SU-DHL-6 (cell line): ENCODE results near the gene DIP2C.

Experiments
- EZH2phosphoT487 ChIP-seq: fragments of 200-600 bp; sonication (generic), shearing (Covaris generic); conservative IDR thresholded peaks from 2 replicates; pipeline ENCODE4 v1.6.1; 2018; ENCODE audit warnings: mild to moderate bottlenecking, antibody characterized with exemption, low read length, moderate library complexity, mixed read lengths
- TF ChIP-seq, protein P1 (sequence below): fragments of 200-600 bp; sonication (generic); IDR thresholded peaks from one replicate; pipeline ENCODE4 v1.5.1; 2017; ENCODE audit warnings: antibody characterized with exemption, mild to moderate bottlenecking, low read length, moderate library complexity; ENCODE audit not compliant: insufficient read depth, poor library complexity, severe bottlenecking

DNA sequence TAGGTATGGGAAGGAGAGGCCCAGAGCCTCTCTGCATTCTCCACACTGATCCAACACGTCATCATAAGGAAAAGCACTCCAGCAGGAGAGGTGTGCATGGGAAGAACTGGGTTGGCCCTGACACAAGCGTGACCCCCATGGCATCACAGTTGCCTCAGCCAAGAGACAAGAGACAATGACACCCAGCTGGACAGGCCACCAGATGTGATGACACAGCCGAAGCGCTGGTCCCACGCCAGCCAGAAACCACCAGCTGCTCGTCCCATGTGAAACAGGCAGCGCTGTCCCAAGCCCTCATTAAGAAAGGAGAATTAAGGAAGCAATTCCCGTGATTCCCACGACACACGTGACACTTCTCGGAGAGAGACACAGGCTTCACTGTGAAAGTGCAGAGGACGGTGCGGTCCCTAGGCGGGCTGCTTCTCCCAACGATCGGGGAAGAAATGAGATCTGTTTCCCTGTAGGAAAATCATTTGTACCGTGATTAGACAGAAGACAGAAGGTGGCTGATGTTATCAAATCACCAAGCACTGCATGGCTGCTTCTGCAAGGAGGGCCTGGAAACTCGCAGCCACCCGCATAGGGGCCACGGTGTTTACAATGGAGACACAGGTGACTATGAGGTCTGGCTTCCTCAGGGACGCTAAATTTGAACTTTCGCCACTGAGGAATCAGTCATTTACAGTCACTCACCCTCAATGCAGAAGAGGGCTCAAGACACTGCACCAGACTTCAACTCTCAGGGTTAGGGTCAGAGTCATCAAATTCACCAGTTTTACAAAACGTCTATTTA is 74.5 kb downstream of the DIP2C start:
- TF ChIP-seq, protein P1, sequence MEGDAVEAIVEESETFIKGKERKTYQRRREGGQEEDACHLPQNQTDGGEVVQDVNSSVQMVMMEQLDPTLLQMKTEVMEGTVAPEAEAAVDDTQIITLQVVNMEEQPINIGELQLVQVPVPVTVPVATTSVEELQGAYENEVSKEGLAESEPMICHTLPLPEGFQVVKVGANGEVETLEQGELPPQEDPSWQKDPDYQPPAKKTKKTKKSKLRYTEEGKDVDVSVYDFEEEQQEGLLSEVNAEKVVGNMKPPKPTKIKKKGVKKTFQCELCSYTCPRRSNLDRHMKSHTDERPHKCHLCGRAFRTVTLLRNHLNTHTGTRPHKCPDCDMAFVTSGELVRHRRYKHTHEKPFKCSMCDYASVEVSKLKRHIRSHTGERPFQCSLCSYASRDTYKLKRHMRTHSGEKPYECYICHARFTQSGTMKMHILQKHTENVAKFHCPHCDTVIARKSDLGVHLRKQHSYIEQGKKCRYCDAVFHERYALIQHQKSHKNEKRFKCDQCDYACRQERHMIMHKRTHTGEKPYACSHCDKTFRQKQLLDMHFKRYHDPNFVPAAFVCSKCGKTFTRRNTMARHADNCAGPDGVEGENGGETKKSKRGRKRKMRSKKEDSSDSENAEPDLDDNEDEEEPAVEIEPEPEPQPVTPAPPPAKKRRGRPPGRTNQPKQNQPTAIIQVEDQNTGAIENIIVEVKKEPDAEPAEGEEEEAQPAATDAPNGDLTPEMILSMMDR = no peak
- TF ChIP-seq EZH2phosphoT487 = no peak
